Gastrocnemius medialis (tissue), 4 donors: ENCODE measurements around the gene BMX. TPM values are rescaled to one million over a fixed set of nuclear protein-coding genes. Genes with fewer than 3 reads are reported as not detected.

Source experiments
- ATAC-seq, 2 donors: fragments of 150-250 bp; one replicate each; pipeline ENCODE4 v1.9.1; 2016
- DNase-seq, 2 donors: peaks; one replicate each; pipeline ENCODE4 v3.0.0-alpha.2; 2019
- H3K27ac ChIP-seq, 4 donors: fragments of 200-600 bp; sonication (generic); 1 replicate in 1 of 4; 2 replicates in 3 of 4; pipeline ENCODE4 v1.5.1; 2016 to 2018; ENCODE audit warnings: mild to moderate bottlenecking in 2 of 4, moderate library complexity in 1 of 4
- H3K27me3 ChIP-seq, 3 donors: fragments of 200-600 bp; sonication (generic) in 2 of 3; 1 replicate in 1 of 3; 2 replicates in 2 of 3; pipeline versions ENCODE4 v1.5.1 to v1.6.0; 2016 to 2019; ENCODE audit warnings: mild to moderate bottlenecking in 1 of 3, moderate library complexity in 1 of 3
- H3K36me3 ChIP-seq, 2 donors: fragments of 200-600 bp; sonication (generic) in 1 of 2; one replicate each; pipeline ENCODE4 v1.5.1; 2017 to 2018
- H3K4me1 ChIP-seq, 2 donors: fragments of 200-600 bp; sonication (generic) in 1 of 2; one replicate each; pipeline ENCODE4 v1.5.1; 2016 to 2017; ENCODE audit warnings: mild to moderate bottlenecking in 2 of 2
- H3K4me3 ChIP-seq, 4 donors: fragments of 200-600 bp; sonication (generic) in 3 of 4; 1 replicate in 1 of 4; 2 replicates in 3 of 4; pipeline ENCODE4 v1.5.1; 2016 to 2019; ENCODE audit warnings: mild to moderate bottlenecking in 2 of 4
- H3K9me3 ChIP-seq, 3 donors: fragments of 200-600 bp; sonication (generic) in 2 of 3; 1 replicate in 1 of 3; 2 replicates in 2 of 3; pipeline ENCODE4 v1.5.1; 2016 to 2019
- POLR2A ChIP-seq, 2 donors: fragments of 450-650 bp; IDR thresholded peaks; one replicate each; pipeline ENCODE4 v1.6.1; 2017; ENCODE audit warnings: antibody characterized with exemption in 2 of 2, mild to moderate bottlenecking in 2 of 2, moderate library complexity in 2 of 2
- in situ Hi-C, 4 donors: fragments of 200-750 bp; cut with MboI; loops; one replicate each; pipeline versions ENCODE4 v1.15.0 to v1.8.0; 2017; ENCODE audit warnings: low sequenced_read_pairs in 4 of 4
- intact Hi-C: fragments of 100-400 bp; cut with DNase I; formaldehyde crosslinking; loops from one replicate; pipeline ENCODE4 v1.15.1; 2023; ENCODE audit warnings: low total_unique reads
- total RNA-seq, 4 donors: library from RNA; depleted of rRNA; stranded (reverse); fragments of >200 nt; gene quantifications; one replicate each; pipeline versions ENCODE4 v1.1.0 to v1.2.3, GENCODE V29; 2016
- TF ChIP-seq, protein P1 (sequence below), 5 experiments: fragments of 450-650 bp in 3 of 5; fragments of 200-600 bp in 2 of 5; sonication (generic) in 2 of 5; IDR thresholded peaks in 4 of 5; conservative IDR thresholded peaks in 1 of 5; 1 replicate in 4 of 5; 2 replicates in 1 of 5; pipeline ENCODE4 v1.5.1; 2016 to 2019; ENCODE audit warnings: antibody characterized with exemption in 5 of 5, mild to moderate bottlenecking in 3 of 5, moderate library complexity in 3 of 5

Gene BMX
- total RNA-seq, 4 donors from 2014 or later = 0.40 to 2.4 (median 0.82) TPM

DNA sequence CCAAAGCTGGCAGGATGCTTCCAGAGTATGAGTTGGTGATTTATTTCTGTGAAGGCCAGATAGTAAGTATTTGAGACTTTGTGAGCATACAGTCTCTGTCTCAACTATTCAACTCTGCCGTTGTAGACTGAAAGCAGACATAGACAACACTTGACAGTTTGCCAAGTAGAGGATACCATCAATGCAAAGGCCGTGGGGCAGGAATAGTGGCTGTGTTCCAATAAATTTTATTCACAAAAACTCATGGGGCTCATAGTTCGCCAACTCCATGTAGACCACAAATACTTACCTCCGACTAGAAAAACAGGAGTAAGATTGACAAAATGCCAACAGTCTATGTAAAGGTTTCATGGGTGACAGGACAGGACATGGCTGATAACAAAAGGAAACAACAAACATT, 3.8 kb upstream of the BMX start:
- intact Hi-C loops (loop anchor here (10.0 kb wide), 4 partner anchors 148 to 1368 kb away; partner anchors contain the start of gene PIGA), in situ Hi-C loops (loop anchor here in 3 of 4 donors (10.0 to 25.0 kb wide), 3 partner anchors 160 to 178 kb away; partner anchors contain the start of genes CLTRN (in 1 of the 3) and PIGA (in 1 of the 3))
- H3K27me3 ChIP-seq = no peaks in the 10 kb centered on the region
- H3K27ac ChIP-seq = no peak overlapping the region
- no peak overlapping the region for H3K4me3 ChIP-seq
- ATAC-seq (no peak), DNase-seq (no peak)
- H3K36me3 ChIP-seq = no peaks in the 10 kb centered on the region
- H3K9me3 ChIP-seq = no peaks in the 10 kb centered on the region
- no peaks in the 10 kb centered on the region for H3K4me1 ChIP-seq
- TF ChIP-seq, protein P1, sequence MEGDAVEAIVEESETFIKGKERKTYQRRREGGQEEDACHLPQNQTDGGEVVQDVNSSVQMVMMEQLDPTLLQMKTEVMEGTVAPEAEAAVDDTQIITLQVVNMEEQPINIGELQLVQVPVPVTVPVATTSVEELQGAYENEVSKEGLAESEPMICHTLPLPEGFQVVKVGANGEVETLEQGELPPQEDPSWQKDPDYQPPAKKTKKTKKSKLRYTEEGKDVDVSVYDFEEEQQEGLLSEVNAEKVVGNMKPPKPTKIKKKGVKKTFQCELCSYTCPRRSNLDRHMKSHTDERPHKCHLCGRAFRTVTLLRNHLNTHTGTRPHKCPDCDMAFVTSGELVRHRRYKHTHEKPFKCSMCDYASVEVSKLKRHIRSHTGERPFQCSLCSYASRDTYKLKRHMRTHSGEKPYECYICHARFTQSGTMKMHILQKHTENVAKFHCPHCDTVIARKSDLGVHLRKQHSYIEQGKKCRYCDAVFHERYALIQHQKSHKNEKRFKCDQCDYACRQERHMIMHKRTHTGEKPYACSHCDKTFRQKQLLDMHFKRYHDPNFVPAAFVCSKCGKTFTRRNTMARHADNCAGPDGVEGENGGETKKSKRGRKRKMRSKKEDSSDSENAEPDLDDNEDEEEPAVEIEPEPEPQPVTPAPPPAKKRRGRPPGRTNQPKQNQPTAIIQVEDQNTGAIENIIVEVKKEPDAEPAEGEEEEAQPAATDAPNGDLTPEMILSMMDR (IDR thresholded peaks at IDR 0.05 in 4 of 5, conservative IDR thresholded peaks at IDR 0.05 in 1 of 5) = no peak
- no peak for TF ChIP-seq POLR2A (IDR thresholded peaks at IDR 0.05)

DNA sequence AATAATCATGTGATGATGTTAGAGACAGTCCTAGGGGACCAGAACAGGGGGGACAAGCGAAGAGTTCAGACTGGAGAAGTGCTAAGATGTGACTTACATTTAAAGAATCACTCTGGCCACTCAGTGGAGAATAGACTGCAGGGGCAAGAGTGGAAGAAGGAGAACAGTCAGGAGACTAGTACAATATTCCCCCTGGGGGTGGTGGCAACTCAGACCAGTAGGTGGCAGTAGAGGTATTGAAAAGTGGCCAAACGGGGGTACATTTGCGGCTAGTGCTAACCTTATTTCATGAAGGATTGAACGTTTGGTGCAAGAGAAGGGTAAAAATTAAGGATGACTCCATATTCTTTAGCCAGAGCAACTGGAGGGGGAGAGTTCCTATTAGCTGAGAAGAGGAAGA, 2.7 kb upstream of the BMX start:
- Histone ChIP-seq H3K4me3 (no peak overlapping the region), H3K4me1 (no peaks in the 10 kb centered on the region), H3K27ac (no peak overlapping the region), H3K27me3 (no peaks in the 10 kb centered on the region), H3K36me3 (no peaks in the 10 kb centered on the region), H3K9me3 (no peaks in the 10 kb centered on the region)
- in situ Hi-C loops = loop anchor here in 3 of 4 donors (10.0 to 25.0 kb wide), 3 partner anchors 161 to 177 kb away; partner anchors contain the start of genes CLTRN (in 1 of the 3) and PIGA (in 1 of the 3)
- intact Hi-C loops = loop anchor here (1.0 to 10.0 kb wide), 5 partner anchors 67 to 1367 kb away; partner anchors contain the start of gene PIGA
- no peak for ATAC-seq
- TF ChIP-seq POLR2A (IDR thresholded peaks at IDR 0.05) = no peak
- TF ChIP-seq, protein P1 (IDR thresholded peaks at IDR 0.05 in 4 of 5, conservative IDR thresholded peaks at IDR 0.05 in 1 of 5) = peak in 4 of 5 experiments; percentile 25 to 63 (median 42)
- DNase-seq = peak in 1 of 2 donors; percentile 25

DNA sequence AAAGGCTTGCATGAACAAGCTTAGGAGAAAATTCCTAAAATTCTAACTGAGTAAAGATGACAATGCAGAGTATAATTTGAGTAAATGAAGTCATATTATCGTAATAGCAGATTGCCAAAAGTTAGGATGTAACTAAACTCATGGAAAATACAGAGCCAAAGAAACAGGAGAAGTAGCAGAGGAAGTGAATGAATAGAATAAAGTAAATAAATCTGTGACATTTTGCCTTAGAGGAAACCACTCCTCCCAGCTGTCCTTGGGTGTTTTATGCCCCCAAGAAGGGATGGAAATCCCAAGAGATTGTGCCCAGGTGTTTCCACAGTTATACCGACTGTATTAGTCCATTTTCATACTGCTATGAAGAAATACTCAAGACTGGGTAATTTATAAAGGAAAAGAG, 1.9 kb upstream of the BMX start:
- Histone ChIP-seq H3K36me3 (no peaks in the 10 kb centered on the region), H3K4me3 (no peak overlapping the region), H3K27ac (no peak overlapping the region), H3K9me3 (no peaks in the 10 kb centered on the region), H3K4me1 (no peaks in the 10 kb centered on the region), H3K27me3 (no peaks in the 10 kb centered on the region)
- in situ Hi-C loops (loop anchor here in 3 of 4 donors (10.0 to 25.0 kb wide), 3 partner anchors 161 to 176 kb away; partner anchors contain the start of genes CLTRN (in 1 of the 3) and PIGA (in 1 of the 3)), intact Hi-C loops (loop anchor here (1.0 to 10.0 kb wide), 5 partner anchors 67 to 1366 kb away; partner anchors contain the start of gene PIGA)
- TF ChIP-seq, protein P1 (IDR thresholded peaks at IDR 0.05 in 4 of 5, conservative IDR thresholded peaks at IDR 0.05 in 1 of 5) = no peak
- no peak for TF ChIP-seq POLR2A (IDR thresholded peaks at IDR 0.05)
- no peak for DNase-seq
- no peak for ATAC-seq

DNA sequence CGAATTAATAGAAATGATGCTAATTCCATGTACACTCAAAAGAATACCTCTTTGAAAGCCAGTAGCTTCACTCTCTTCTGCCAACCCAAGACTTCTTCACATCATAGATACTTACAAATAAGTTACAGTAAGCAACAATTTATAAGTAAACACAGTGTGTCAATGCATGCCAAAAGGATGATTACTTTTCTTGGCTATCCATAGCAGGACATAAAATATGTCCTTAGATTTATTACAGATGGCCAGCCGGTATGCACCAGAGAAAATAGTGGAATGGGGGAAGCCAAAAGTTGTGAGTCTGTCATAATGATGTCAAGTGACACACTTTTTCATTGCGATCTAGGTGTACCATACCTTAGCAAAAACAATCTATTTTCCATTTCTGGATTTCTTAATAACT, 631 bp upstream of the BMX start:
- TF ChIP-seq POLR2A (IDR thresholded peaks at IDR 0.05) = no peak
- H3K4me1 ChIP-seq = no peaks in the 10 kb centered on the region
- H3K36me3 ChIP-seq = no peaks in the 10 kb centered on the region
- intact Hi-C loops (loop anchor here (10.0 kb wide), 4 partner anchors 145 to 1365 kb away; partner anchors contain the start of gene PIGA), in situ Hi-C loops (loop anchor here in 3 of 4 donors (10.0 to 25.0 kb wide), 3 partner anchors 162 to 175 kb away; partner anchors contain the start of genes CLTRN (in 1 of the 3) and PIGA (in 1 of the 3))
- DNase-seq (no peak), ATAC-seq (no peak)
- H3K9me3 ChIP-seq = no peaks in the 10 kb centered on the region
- peak overlapping the region in 2 of 4 donors; percentile 36 to 47 for H3K27ac ChIP-seq
- peaks cover 0 to under 1% (median 0%) of the 10 kb centered on the region in 3 donors for H3K27me3 ChIP-seq
- H3K4me3 ChIP-seq = no peak overlapping the region

DNA sequence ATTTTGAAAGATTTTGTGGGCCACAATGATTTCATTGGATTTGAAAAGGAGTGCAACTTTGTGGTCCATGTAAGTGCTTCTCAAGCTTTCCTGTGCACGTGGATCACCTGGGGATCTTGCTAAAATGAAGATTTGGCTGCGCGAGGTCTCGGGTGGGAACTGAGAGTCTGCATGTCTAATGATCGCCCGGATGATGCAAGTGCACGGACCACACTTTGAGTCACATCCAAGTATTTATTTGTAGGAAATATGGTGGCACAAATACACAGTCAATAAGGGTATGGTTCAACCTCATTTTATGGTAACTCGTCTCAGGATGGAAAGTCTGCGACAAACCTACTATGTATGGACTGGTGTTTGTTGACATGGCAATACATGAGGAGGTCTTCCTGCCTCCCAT, 899 bp downstream of the BMX start:
- no peak for ATAC-seq
- Histone ChIP-seq H3K4me3 (no peak overlapping the region), H3K9me3 (no peaks in the 10 kb centered on the region), H3K27me3 (peaks cover 0 to 3% (median 0%) of the 10 kb centered on the region in 3 donors), H3K4me1 (no peaks in the 10 kb centered on the region), H3K36me3 (no peaks in the 10 kb centered on the region), H3K27ac (no peak overlapping the region)
- DNase-seq = no peak
- TF ChIP-seq POLR2A (IDR thresholded peaks at IDR 0.05) = no peak
- TF ChIP-seq, protein P1 (IDR thresholded peaks at IDR 0.05 in 4 of 5, conservative IDR thresholded peaks at IDR 0.05 in 1 of 5) = no peak
- intact Hi-C loops = no loop called here
- in situ Hi-C loops = no loop called here
